Astrocyte of the spinal cord (primary cell): Measurements from ENCODE around the gene ADARB2.

ENCODE experiments used
- DNase-seq: peaks from one replicate; pipeline ENCODE4 v3.0.0; 2011; ENCODE audit warnings: low read depth, low spot score
- H3K4me3 ChIP-seq: 2 replicates; pipeline ENCODE4 v1.5.1; 2011; ENCODE audit warnings: low read depth, mild to moderate bottlenecking, low read length, moderate library complexity
- CTCF ChIP-seq: IDR thresholded peaks from 2 replicates; pipeline ENCODE4 v1.5.1; 2012; ENCODE audit warnings: low read depth, mild to moderate bottlenecking, low read length, inconsistent platforms
- in situ Hi-C: cut with HindIII; loops from 2 replicates; pipeline ENCODE4 v1.10.0; 2017; ENCODE audit warnings: low sequenced_read_pairs

ADARB2 gene

GRCh38 chr10:1685699-1686490, 51.4 kb downstream of the ADARB2 start:
- in situ Hi-C loops = no loop called here
- TF ChIP-seq CTCF = no peak
- H3K4me3 ChIP-seq = no peak overlapping the region
- no peak for DNase-seq

- H3K4me3 ChIP-seq = no peak overlapping the region
- no peak for DNase-seq
- no peak for TF ChIP-seq CTCF
- in situ Hi-C loops = no loop called here
Measured at GRCh38 chr10:1684991-1685390, 52.3 kb downstream of the ADARB2 start.

- TF ChIP-seq CTCF = no peak
- in situ Hi-C loops = no loop called here
- no peak for DNase-seq
- no peak overlapping the region for H3K4me3 ChIP-seq
Measured at GRCh38 chr10:1683649-1684048, 53.7 kb downstream of the ADARB2 start.

GRCh38 chr10:1679821-1680650, 57.3 kb downstream of the ADARB2 start:
- in situ Hi-C loops = no loop called here
- no peak for DNase-seq
- H3K4me3 ChIP-seq = no peak overlapping the region
- no peak for TF ChIP-seq CTCF

- DNase-seq = no peak
- TF ChIP-seq CTCF = no peak
- H3K4me3 ChIP-seq = no peak overlapping the region
- in situ Hi-C loops = no loop called here
Measured at GRCh38 chr10:1678084-1678483, 59.2 kb downstream of the ADARB2 start.

GRCh38 chr10:1677307-1677939, 59.9 kb downstream of the ADARB2 start:
- no peak overlapping the region for H3K4me3 ChIP-seq
- no peak for TF ChIP-seq CTCF
- in situ Hi-C loops = no loop called here
- DNase-seq = no peak
